ENCODE results near the gene MDM2. TPM values are rescaled to one million over a fixed set of nuclear protein-coding genes. Genes with fewer than 3 reads are reported as not detected.

The MDM2 gene
- 243 and 251 TPM in 2 replicates for total RNA-seq

- DNase-seq (ENCODE audit: low read depth, low spot score): peak; percentile 57
Observed at GRCh38 chr12:68807576-68808387, at the start of gene MDM2. TSS of gene MDM2 (plus strand) at chr12:68808177. CDS start at chr12:68808478, 301 bp downstream.

- DNase-seq (ENCODE audit: low read depth, low spot score): no peak
Observed at GRCh38 chr12:68759852-68760251, 48.1 kb upstream of the MDM2 start.

GRCh38 chr12:68760806-68761441 is 47.1 kb upstream of the MDM2 start:
- no peak for DNase-seq (ENCODE audit: low read depth, low spot score)

- no peak for DNase-seq (ENCODE audit: low read depth, low spot score)
Observed at GRCh38 chr12:68761442-68761812, 46.5 kb upstream of the MDM2 start.

GRCh38 chr12:68761901-68762630 is 45.9 kb upstream of the MDM2 start:
- DNase-seq (ENCODE audit: low read depth, low spot score): no peak

- no peak for DNase-seq (ENCODE audit: low read depth, low spot score)
Observed at GRCh38 chr12:68762691-68763090, 45.3 kb upstream of the MDM2 start.

GRCh38 chr12:68765696-68766095 is 42.3 kb upstream of the MDM2 start:
- DNase-seq (ENCODE audit: low read depth, low spot score): no peak

- DNase-seq (ENCODE audit: low read depth, low spot score): no peak
Observed at GRCh38 chr12:68766646-68767045, 41.3 kb upstream of the MDM2 start.

GRCh38 chr12:68767191-68767590 is 40.8 kb upstream of the MDM2 start:
- no peak for DNase-seq (ENCODE audit: low read depth, low spot score)

GRCh38 chr12:68768431-68768939 is 39.5 kb upstream of the MDM2 start:
- DNase-seq (ENCODE audit: low read depth, low spot score): no peak

GRCh38 chr12:68769941-68770340 is 38.0 kb upstream of the MDM2 start:
- DNase-seq (ENCODE audit: low read depth, low spot score): no peak

GRCh38 chr12:68771223-68771925 is 36.6 kb upstream of the MDM2 start:
- no peak for DNase-seq (ENCODE audit: low read depth, low spot score)

GRCh38 chr12:68772714-68773113 is 35.3 kb upstream of the MDM2 start:
- DNase-seq (ENCODE audit: low read depth, low spot score): no peak

- DNase-seq (ENCODE audit: low read depth, low spot score): no peak
Observed at GRCh38 chr12:68773582-68773981, 34.4 kb upstream of the MDM2 start.

- DNase-seq (ENCODE audit: low read depth, low spot score): no peak
Observed at GRCh38 chr12:68775121-68775630, 32.8 kb upstream of the MDM2 start.

GRCh38 chr12:68776976-68777610 is 30.9 kb upstream of the MDM2 start:
- no peak for DNase-seq (ENCODE audit: low read depth, low spot score)

GRCh38 chr12:68779280-68779679 is 28.7 kb upstream of the MDM2 start:
- no peak for DNase-seq (ENCODE audit: low read depth, low spot score)

GRCh38 chr12:68780731-68781130 is 27.2 kb upstream of the MDM2 start:
- no peak for DNase-seq (ENCODE audit: low read depth, low spot score)

- no peak for DNase-seq (ENCODE audit: low read depth, low spot score)
Observed at GRCh38 chr12:68781728-68782127, 26.2 kb upstream of the MDM2 start.

GRCh38 chr12:68784015-68784414 is 24.0 kb upstream of the MDM2 start:
- DNase-seq (ENCODE audit: low read depth, low spot score): no peak

GRCh38 chr12:68785358-68785757 is 22.6 kb upstream of the MDM2 start:
- no peak for DNase-seq (ENCODE audit: low read depth, low spot score)

Measured in pulmonary artery endothelial cell (primary cell).